Astrocyte (in vitro differentiated cells and primary cell): ENCODE measurements around the gene NR6A1.

Experiments
- CTCF ChIP-seq: IDR thresholded peaks from 2 replicates; pipeline ENCODE4 v1.5.1; 2011; ENCODE audit warnings: low read depth, mild to moderate bottlenecking, inconsistent platforms, low read length, moderate library complexity; ENCODE audit not compliant: insufficient read depth
- EZH2 ChIP-seq: IDR thresholded peaks from 2 replicates; pipeline ENCODE4 v1.6.1; 2012; ENCODE audit warnings: mild to moderate bottlenecking, low read length, inconsistent platforms; ENCODE audit not compliant: insufficient read depth

- TF ChIP-seq CTCF: no peak
- no peak for TF ChIP-seq EZH2
These were observed 278.3 kb downstream of the NR6A1 start for GRCh38 chr9:124492818-124493217.
